GM12878 (cell line): ENCODE data around the gene REEP1. TPM values are rescaled to one million over a fixed set of nuclear protein-coding genes. Genes with fewer than 3 reads are reported as not detected.

ENCODE experiments used
- ATAC-seq: fragments of 200-7000 bp; cut with Tn5 transposase; 3 replicates; pipeline ENCODE4 v1.9.1; 2020; ENCODE audit warnings: mild to moderate bottlenecking, moderate library complexity
- BruUV-seq: library from RNA; stranded (reverse); fragments of 400-500 nt; replicated peaks from 2 replicates; lab custom pipeline; 2021; lab: Mats Ljungman, UMichigan
- CTCF ChIA-PET: fragments of 300-600 bp; sonication (Branson Sonifier 250); formaldehyde crosslinking; extraction: SDS; loops from one replicate; lab custom pipeline; 2021; ENCODE audit warnings: inconsistent platforms; lab: Yijun Ruan, JAX
- POLR2A ChIA-PET: fragments of 350-600 bp; formaldehyde crosslinking; extraction: SDS; loops from one replicate; lab custom pipeline; 2021; ENCODE audit warnings: inconsistent platforms; lab: Charles Lee
- RAD21 ChIA-PET: fragments of 300-600 bp; sonication (Branson Sonifier 250); formaldehyde crosslinking; loops from one replicate; lab custom pipeline; 2023; ENCODE audit warnings: antibody characterized with exemption; ENCODE audit not compliant: unreplicated experiment; lab: Charles Lee
- SMC1A ChIA-PET: fragments of 300-600 bp; sonication (Branson Sonifier 250); formaldehyde crosslinking; loops from one replicate; lab custom pipeline; 2023; ENCODE audit not compliant: unreplicated experiment, uncharacterized antibody; lab: Charles Lee
- DNase-seq: peaks from one replicate; pipeline ENCODE4 v3.0.0-alpha.2; 2011; ENCODE audit warnings: low read depth, low spot score
- FAIRE-seq: peaks from 3 replicates; lab custom pipeline; 2011; peaks lifted over from hg19 to GRCh38; lab: Jason Lieb, UNC
- H2AFZ ChIP-seq: 2 replicates; pipeline ENCODE4 v1.6.0; 2011; ENCODE audit warnings: low read depth, low read length, control low read depth; ENCODE audit not compliant: control insufficient read depth
- H3K27ac ChIP-seq: 2 replicates; pipeline ENCODE4 v1.5.1; 2011; ENCODE audit warnings: control low read depth; ENCODE audit not compliant: control insufficient read depth, insufficient read depth
- H3K27me3 ChIP-seq, 2 experiments: replicated peaks in 1 of 2; 2 replicates each; pipeline versions ENCODE4 v1.6.0 to v1.6.1; 2011; ENCODE audit warnings: low read length in 1 of 2; ENCODE audit not compliant: control insufficient read depth in 2 of 2, insufficient read depth in 2 of 2
- H3K36me3 ChIP-seq, 2 experiments: 2 replicates each; pipeline ENCODE4 v1.5.1; 2011; ENCODE audit warnings: low read length in 1 of 2; ENCODE audit not compliant: control insufficient read depth in 2 of 2, insufficient read depth in 2 of 2
- H3K4me1 ChIP-seq: 2 replicates; pipeline ENCODE4 v1.6.1; 2011; ENCODE audit warnings: mild to moderate bottlenecking, low read length, moderate library complexity, mixed read lengths; ENCODE audit not compliant: control insufficient read depth, insufficient read depth
- H3K4me2 ChIP-seq: 2 replicates; pipeline ENCODE4 v1.6.0; 2011; ENCODE audit warnings: control low read depth; ENCODE audit not compliant: control insufficient read depth, insufficient read depth
- H3K4me3 ChIP-seq: fragments of 200-600 bp; sonication (generic); 2 replicates; pipeline ENCODE4 v1.5.1; 2016
- H3K79me2 ChIP-seq: 2 replicates; pipeline ENCODE4 v1.6.0; 2011; ENCODE audit warnings: low read length; ENCODE audit not compliant: control insufficient read depth, insufficient read depth
- H3K9ac ChIP-seq: 2 replicates; pipeline ENCODE4 v1.8.0; 2011; ENCODE audit warnings: low read length, control low read depth, mixed read lengths; ENCODE audit not compliant: control insufficient read depth, insufficient read depth
- H3K9me3 ChIP-seq: replicated peaks from 3 replicates; pipeline ENCODE4 v1.5.1; 2011; ENCODE audit warnings: mild to moderate bottlenecking, low read length; ENCODE audit not compliant: control insufficient read depth, insufficient read depth
- H4K20me1 ChIP-seq: 2 replicates; pipeline ENCODE4 v1.6.0; 2011; ENCODE audit not compliant: control insufficient read depth, insufficient read depth
- CREM ChIP-seq: IDR thresholded peaks from 2 replicates; pipeline ENCODE4 v1.6.1; 2014; ENCODE audit warnings: antibody characterized with exemption, low read depth
- CTCF ChIP-seq, 3 experiments: IDR thresholded peaks in 2 of 3; conservative IDR thresholded peaks in 1 of 3; 2 replicates each; pipeline ENCODE4 v1.5.1; 2011; ENCODE audit warnings: low read depth in 3 of 3, low read length in 3 of 3, mild to moderate bottlenecking in 3 of 3, control low read depth in 2 of 3, moderate library complexity in 2 of 3, inconsistent platforms in 1 of 3, mixed read lengths in 1 of 3; ENCODE audit not compliant: control insufficient read depth in 2 of 3, insufficient read depth in 1 of 3; ENCODE audit errors: extremely low read depth in 1 of 3
- ELK1 ChIP-seq: IDR thresholded peaks from 2 replicates; pipeline ENCODE4 v1.6.1; 2012; ENCODE audit warnings: low read depth, low read length, improper control_type of control experiment
- NR2C1 ChIP-seq: fragments of 450-650 bp; IDR thresholded peaks from 2 replicates; pipeline ENCODE4 v1.6.1; 2017; ENCODE audit warnings: antibody characterized with exemption, mild to moderate bottlenecking, moderate library complexity
- PBX3 ChIP-seq: IDR thresholded peaks from 2 replicates; pipeline ENCODE4 v1.6.1; 2011; ENCODE audit warnings: mild to moderate bottlenecking, low read depth, low read length, moderate library complexity; ENCODE audit not compliant: insufficient replicate concordance
- SIX5 ChIP-seq: IDR thresholded peaks from 2 replicates; pipeline ENCODE4 v1.6.1; 2011; ENCODE audit warnings: mild to moderate bottlenecking, low read depth, low read length, moderate library complexity; ENCODE audit not compliant: severe bottlenecking
- SREBF1 ChIP-seq: IDR thresholded peaks from 2 replicates; pipeline ENCODE4 v1.6.1; 2012; ENCODE audit warnings: mild to moderate bottlenecking, low read length
- SREBF2 ChIP-seq: IDR thresholded peaks from 2 replicates; pipeline ENCODE4 v1.6.1; 2012; ENCODE audit warnings: mild to moderate bottlenecking, low read length
- WGBS: methylation state at CpG from one replicate; pipeline ENCODE4 v1.1.6; 2016; ENCODE audit warnings: low lambda C conversion rate; ENCODE audit not compliant: insufficient replicate concordance, insufficient coverage; ENCODE audit errors: missing lambda C conversion rate; 5-methylcytosine and 5-hydroxymethylcytosine counted together
- in situ Hi-C: fragments of 300-500 bp; cut with MboI; formaldehyde crosslinking; loops from 9 replicates; pipeline ENCODE4 v1.14.3; 2018; ENCODE audit warnings: mixed read lengths
- intact Hi-C: fragments of 100-400 bp; cut with micrococcal nuclease; formaldehyde crosslinking; loops from one replicate; pipeline ENCODE4 v1.14.2; 2022; ENCODE audit not compliant: unreplicated experiment
- polyA plus RNA-seq, 11 experiments: library from polyadenylated mRNA; depleted of rRNA in 4 of 11; unstranded in 6 of 11; stranded (reverse) in 5 of 11; fragments of >200 nt; fragmentation: Nextera tagmentation in 4 of 11; fragmentation: Illumina TruSeq in 1 of 11; extraction: Ambion mirVana in 4 of 11; extraction: Trizol in 1 of 11; gene quantifications; 1 replicate in 1 of 11; 2 replicates in 10 of 11; pipeline versions ENCODE4 v1.2.1 to v1.2.3, GENCODE V29; 2011 to 2016; ENCODE audit warnings: inconsistent platforms in 2 of 11, missing spikeins in 2 of 11, low read depth in 1 of 11
- total RNA-seq, 4 experiments: library from RNA; depleted of rRNA in 3 of 4; stranded (reverse); fragments of >200 nt in 3 of 4; fragmentation: Illumina TruSeq in 1 of 4; extraction: Trizol in 1 of 4; gene quantifications; 2 replicates each; pipeline versions ENCODE4 v1.2.1 to v1.2.3, GENCODE V29; 2013 to 2021

Gene REEP1
- total and polyA plus RNA-seq, 10 of the 15 experiments (the other 5 are each of a cell fraction or from before 2014, with no cell fraction given), result 0.02 to 0.30 (median 0.09) TPM; not detected in 1

GRCh38 chr2:86194751-86195054, 142.7 kb downstream of the REEP1 start (continued):
- TF ChIP-seq SIX5 (peak; percentile 70), SREBF1 (peak; percentile 57; the same call in 1 of the 2 replicates), SREBF2 (no peak)

- H3K9ac ChIP-seq, result peak overlapping the region; percentile 81
- TF ChIP-seq CTCF (IDR thresholded peaks at IDR 0.05 in 2 of 3, conservative IDR thresholded peaks at IDR 0.05 in 1 of 3; ENCODE audit: control insufficient read depth in 2 of 3, extremely low read depth in 1 of 3, insufficient read depth in 1 of 3, low read depth in 3 of 3, low read length in 3 of 3) (0 out of 6 replicates have a peak, but pooled peaks of 2 of the 3 experiments have one; percentile 10), CREM (no peak), PBX3 (no peak), NR2C1 (no peak), ELK1 (no peak)
- TF ChIP-seq, all 136 proteins: peak for 1
- ChIA-PET POLR2A (interaction anchor here (0.8 to 2.8 kb wide), 7 partner anchors 8 to 247 kb away, joined by 3 to 18 read pairs (median 4); partner anchors contain the start of gene KDM3A), RAD21 (interaction anchor here (0.6 to 1.7 kb wide), 3 partner anchors 9 to 179 kb away, joined by 3 to 4 read pairs (median 3); no protein-coding TSS in a partner anchor), CTCF (interaction anchor here (0.8 to 3.1 kb wide), 3 partner anchors 9 to 27 kb away, joined by 4 to 12 read pairs (median 9); no protein-coding TSS in a partner anchor), SMC1A (interaction anchor here (0.6 to 2.5 kb wide), 9 partner anchors 8 to 363 kb away, joined by 3 to 14 read pairs (median 3); partner anchors contain the start of gene KDM3A)
- no peak for FAIRE-seq
- H3K79me2 ChIP-seq, result peaks cover 62% of the 10 kb centered on the region
- H3K4me3 ChIP-seq, result peak overlapping the region; percentile 95
- peaks cover 9% of the 10 kb centered on the region; the same call in 1 of the 2 replicates for H3K4me1 ChIP-seq
- no peaks in the 10 kb centered on the region for H3K9me3 ChIP-seq
- no peaks in the 10 kb centered on the region for H3K27me3 ChIP-seq
- no peaks in the 10 kb centered on the region for H4K20me1 ChIP-seq
- ATAC-seq, result no peak
- in situ Hi-C loops (no loop called here), intact Hi-C loops (no loop called here)
- 68% methylated on average over 7 of the region's 7 CpGs for WGBS
- peak overlapping the region; percentile 80 for H3K27ac ChIP-seq
- H2AFZ ChIP-seq, result no peak overlapping the region
- peak overlapping the region; percentile 99 for H3K4me2 ChIP-seq
- H3K36me3 ChIP-seq, result peaks cover 0 to 3% of the 10 kb centered on the region in 2 experiments; a peak in 1 of 4 replicates
- DNase-seq, result no peak
- no TSS peak for BruUV-seq
These were observed 143.4 kb downstream of the REEP1 start for GRCh38 chr2:86193901-86194567.
